DOHH2 (cell line): ENCODE measurements around the gene SSTR5.

Experiments
- H3F3A ChIP-seq: fragments of 200-600 bp; sonication (generic), shearing (Covaris generic); 2 replicates; pipeline ENCODE4 v1.6.0; 2016; ENCODE audit warnings: antibody characterized with exemption, mild to moderate bottlenecking; ENCODE audit not compliant: control insufficient read depth, insufficient read depth
- H3K27ac ChIP-seq: fragments of 200-600 bp; sonication (generic); 2 replicates; pipeline ENCODE4 v1.5.1; 2014; ENCODE audit warnings: low read depth, mild to moderate bottlenecking, low read length, moderate library complexity
- H3K27me3 ChIP-seq: fragments of 200-600 bp; sonication (generic); 2 replicates; pipeline ENCODE4 v1.6.1; 2014; ENCODE audit warnings: mild to moderate bottlenecking, low read length, mixed read lengths; ENCODE audit not compliant: control insufficient read depth
- H3K36me3 ChIP-seq: fragments of 200-600 bp; sonication (generic); 2 replicates; pipeline ENCODE4 v1.6.1; 2014; ENCODE audit warnings: mild to moderate bottlenecking, low read length, moderate library complexity, mixed read lengths; ENCODE audit not compliant: control insufficient read depth
- H3K4me1 ChIP-seq: fragments of 200-600 bp; sonication (generic); 2 replicates; pipeline ENCODE4 v1.6.1; 2014; ENCODE audit warnings: mild to moderate bottlenecking, low read length, mixed read lengths; ENCODE audit not compliant: control insufficient read depth
- H3K4me2 ChIP-seq: fragments of 200-600 bp; sonication (generic); 2 replicates; pipeline ENCODE4 v1.6.0; 2014; ENCODE audit warnings: mild to moderate bottlenecking, low read length, moderate library complexity
- H3K4me3 ChIP-seq: fragments of 200-600 bp; sonication (generic); 2 replicates; pipeline ENCODE4 v1.5.1; 2014; ENCODE audit warnings: mild to moderate bottlenecking, low read length, mixed read lengths
- H3K79me2 ChIP-seq: fragments of 200-600 bp; sonication (generic); 2 replicates; pipeline ENCODE4 v1.6.1; 2014; ENCODE audit warnings: mild to moderate bottlenecking, low read length, mixed read lengths; ENCODE audit not compliant: control insufficient read depth
- H3K9me2 ChIP-seq: fragments of 200-600 bp; sonication (generic); replicated peaks from 2 replicates; pipeline ENCODE4 v1.6.1; 2014; ENCODE audit warnings: mild to moderate bottlenecking, low read length, mixed read lengths; ENCODE audit not compliant: control insufficient read depth
- H3K9me3 ChIP-seq: fragments of 200-600 bp; sonication (generic); 2 replicates; pipeline ENCODE4 v1.6.1; 2014; ENCODE audit warnings: antibody characterized with exemption, low read length, mixed read lengths; ENCODE audit not compliant: control insufficient read depth, insufficient read depth
- H4K20me1 ChIP-seq: fragments of 200-600 bp; sonication (generic); 2 replicates; pipeline ENCODE4 v1.6.0; 2014; ENCODE audit warnings: low read depth, mild to moderate bottlenecking, antibody characterized with exemption, low read length, moderate library complexity; ENCODE audit not compliant: control insufficient read depth, insufficient read depth
- EZH2phosphoT487 ChIP-seq: fragments of 200-600 bp; sonication (generic); IDR thresholded peaks from 2 replicates; pipeline ENCODE4 v1.6.1; 2017; ENCODE audit warnings: borderline replicate concordance, mild to moderate bottlenecking, antibody characterized with exemption, low read length, moderate library complexity, mixed read lengths
- TF ChIP-seq, protein P1 (sequence below): fragments of 200-600 bp; sonication (generic); IDR thresholded peaks from one replicate; pipeline ENCODE4 v1.5.1; 2014; ENCODE audit warnings: antibody characterized with exemption, mild to moderate bottlenecking, low read depth, low read length; ENCODE audit not compliant: poor library complexity, severe bottlenecking

SSTR5 gene

DNA sequence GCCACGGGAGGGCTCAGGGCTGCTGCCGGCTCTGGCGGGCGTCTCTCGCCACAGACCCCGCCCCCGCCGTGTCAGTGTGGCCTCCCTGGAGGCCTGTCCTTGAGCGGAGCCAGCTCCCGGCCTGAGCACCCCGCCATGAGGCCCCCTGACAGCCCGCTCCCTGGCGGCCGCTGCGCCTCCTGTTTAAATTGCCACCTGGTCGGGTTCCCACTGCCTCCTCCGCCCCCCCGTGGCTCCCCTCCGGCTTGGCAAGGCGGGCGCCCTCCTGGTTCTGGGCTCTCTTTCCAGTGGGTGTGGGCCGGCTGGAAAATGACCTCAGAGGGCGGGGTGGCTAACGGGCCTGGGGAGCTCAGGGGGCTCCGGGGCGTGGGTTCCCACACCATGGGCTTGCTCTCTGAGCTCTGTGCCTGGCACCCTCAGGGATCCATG lies 42.1 kb upstream of the SSTR5 start:
- Histone ChIP-seq H4K20me1 (no peaks in the 10 kb centered on the region), H3K4me1 (no peaks in the 10 kb centered on the region), H3F3A (no peaks in the 10 kb centered on the region), H3K36me3 (no peaks in the 10 kb centered on the region), H3K4me2 (no peak overlapping the region), H3K27ac (no peak overlapping the region), H3K9me3 (peaks cover 4% of the 10 kb centered on the region; the same call in 1 of the 2 replicates), H3K9me2 (no peaks in the 10 kb centered on the region), H3K79me2 (no peaks in the 10 kb centered on the region), H3K27me3 (no peaks in the 10 kb centered on the region), H3K4me3 (no peak overlapping the region)
- TF ChIP-seq, protein P1, sequence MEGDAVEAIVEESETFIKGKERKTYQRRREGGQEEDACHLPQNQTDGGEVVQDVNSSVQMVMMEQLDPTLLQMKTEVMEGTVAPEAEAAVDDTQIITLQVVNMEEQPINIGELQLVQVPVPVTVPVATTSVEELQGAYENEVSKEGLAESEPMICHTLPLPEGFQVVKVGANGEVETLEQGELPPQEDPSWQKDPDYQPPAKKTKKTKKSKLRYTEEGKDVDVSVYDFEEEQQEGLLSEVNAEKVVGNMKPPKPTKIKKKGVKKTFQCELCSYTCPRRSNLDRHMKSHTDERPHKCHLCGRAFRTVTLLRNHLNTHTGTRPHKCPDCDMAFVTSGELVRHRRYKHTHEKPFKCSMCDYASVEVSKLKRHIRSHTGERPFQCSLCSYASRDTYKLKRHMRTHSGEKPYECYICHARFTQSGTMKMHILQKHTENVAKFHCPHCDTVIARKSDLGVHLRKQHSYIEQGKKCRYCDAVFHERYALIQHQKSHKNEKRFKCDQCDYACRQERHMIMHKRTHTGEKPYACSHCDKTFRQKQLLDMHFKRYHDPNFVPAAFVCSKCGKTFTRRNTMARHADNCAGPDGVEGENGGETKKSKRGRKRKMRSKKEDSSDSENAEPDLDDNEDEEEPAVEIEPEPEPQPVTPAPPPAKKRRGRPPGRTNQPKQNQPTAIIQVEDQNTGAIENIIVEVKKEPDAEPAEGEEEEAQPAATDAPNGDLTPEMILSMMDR, result no peak
- TF ChIP-seq EZH2phosphoT487, result no peak

DNA sequence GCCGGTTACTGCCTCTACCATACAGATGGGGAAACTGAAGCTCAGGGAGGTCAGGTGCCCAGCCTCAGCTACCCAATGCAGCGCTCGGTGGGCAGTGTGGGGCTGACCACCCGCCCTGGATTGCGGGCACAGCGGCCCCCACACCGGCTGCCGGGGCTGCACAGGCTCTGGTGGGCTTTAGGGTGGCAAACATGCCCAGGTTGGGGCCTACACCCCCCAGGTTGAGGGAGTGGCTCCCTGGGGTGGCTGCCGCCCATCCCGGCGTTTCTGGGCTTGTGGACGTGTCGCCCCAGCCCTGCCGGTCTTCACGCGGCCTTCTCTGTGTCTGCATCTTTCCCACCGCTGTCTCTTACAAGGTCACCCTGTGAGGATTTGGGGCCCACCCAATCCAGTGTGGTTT lies 40.9 kb upstream of the SSTR5 start:
- Histone ChIP-seq H4K20me1 (no peaks in the 10 kb centered on the region), H3K9me2 (no peaks in the 10 kb centered on the region), H3K27ac (no peak overlapping the region), H3K36me3 (no peaks in the 10 kb centered on the region), H3F3A (no peaks in the 10 kb centered on the region), H3K4me3 (no peak overlapping the region), H3K79me2 (no peaks in the 10 kb centered on the region), H3K9me3 (peaks cover 4% of the 10 kb centered on the region; the same call in 1 of the 2 replicates), H3K27me3 (no peaks in the 10 kb centered on the region), H3K4me2 (no peak overlapping the region), H3K4me1 (no peaks in the 10 kb centered on the region)
- TF ChIP-seq EZH2phosphoT487, result no peak
- TF ChIP-seq, protein P1, result no peak

DNA sequence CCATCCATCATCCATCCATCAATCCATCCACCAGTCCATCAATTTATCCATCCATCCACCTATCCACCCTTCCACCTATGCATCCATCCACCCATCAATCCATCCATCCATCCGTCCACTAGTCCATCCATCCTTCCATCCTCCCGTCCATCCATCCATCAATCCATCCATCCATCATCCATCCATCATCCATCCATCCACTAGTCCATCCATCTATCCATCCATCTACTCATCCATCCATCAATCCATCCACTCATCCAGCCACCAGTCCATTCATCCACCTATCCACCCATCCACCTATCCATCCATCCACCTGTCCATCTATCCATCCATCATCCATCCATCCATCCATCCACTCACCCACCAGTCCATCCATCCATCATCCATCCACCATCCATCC lies 39.9 kb upstream of the SSTR5 start:
- no peaks in the 10 kb centered on the region for H4K20me1 ChIP-seq
- H3F3A ChIP-seq, result no peaks in the 10 kb centered on the region
- no peak overlapping the region for H3K4me2 ChIP-seq
- no peaks in the 10 kb centered on the region for H3K79me2 ChIP-seq
- no peak for TF ChIP-seq EZH2phosphoT487
- TF ChIP-seq, protein P1, result no peak
- peaks cover 4% of the 10 kb centered on the region; the same call in 1 of the 2 replicates for H3K9me3 ChIP-seq
- no peak overlapping the region for H3K4me3 ChIP-seq
- H3K27me3 ChIP-seq, result no peaks in the 10 kb centered on the region
- H3K27ac ChIP-seq, result no peak overlapping the region
- H3K4me1 ChIP-seq, result no peaks in the 10 kb centered on the region
- no peaks in the 10 kb centered on the region for H3K9me2 ChIP-seq
- no peaks in the 10 kb centered on the region for H3K36me3 ChIP-seq
